ENCODE data around the gene KRT4.

Gene KRT4

DNA sequence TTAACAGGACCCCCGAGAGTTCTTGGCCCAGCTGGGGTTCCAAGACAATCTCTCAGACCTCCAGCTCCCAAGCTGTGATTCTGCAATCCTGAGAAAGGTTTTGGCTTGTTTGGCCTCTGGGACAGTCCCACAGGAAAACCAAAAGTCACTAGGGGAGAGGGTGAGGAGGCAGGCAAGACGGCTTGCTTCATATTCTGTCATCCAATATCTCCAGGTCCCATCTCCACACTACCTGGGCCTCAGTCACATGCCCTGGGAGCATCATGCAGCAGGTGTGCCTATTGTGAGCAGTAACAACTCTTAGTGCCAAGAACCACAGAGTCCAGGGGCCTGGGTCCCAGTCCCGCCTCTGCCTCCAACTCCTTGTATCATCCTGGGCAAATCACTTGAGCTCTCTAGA, 18.5 kb upstream of the KRT4 start:
- no peak for DNase-seq (ENCODE audit: low read depth)

DNA sequence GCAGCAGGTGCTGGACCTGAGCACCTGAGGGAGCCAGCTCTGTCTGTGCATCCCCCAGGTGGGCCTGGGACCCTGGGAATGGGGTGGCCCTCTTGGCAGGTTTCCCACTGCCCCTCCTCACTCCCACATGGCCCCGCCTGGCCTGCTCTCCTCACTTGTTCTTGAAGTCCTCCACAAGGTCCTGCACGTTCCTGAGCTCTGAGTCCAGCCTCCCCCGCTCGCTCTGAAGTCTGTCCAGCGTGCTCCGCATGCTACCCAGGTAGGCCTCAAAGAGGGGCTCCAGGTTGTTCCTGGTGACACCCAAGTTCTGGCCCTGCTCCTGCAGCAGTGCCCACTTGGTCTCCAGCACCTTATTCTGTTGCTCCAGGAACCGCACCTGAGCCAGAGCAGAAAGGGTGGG, 17.3 kb upstream of the KRT4 start:
- TF ChIP-seq, protein P1, sequence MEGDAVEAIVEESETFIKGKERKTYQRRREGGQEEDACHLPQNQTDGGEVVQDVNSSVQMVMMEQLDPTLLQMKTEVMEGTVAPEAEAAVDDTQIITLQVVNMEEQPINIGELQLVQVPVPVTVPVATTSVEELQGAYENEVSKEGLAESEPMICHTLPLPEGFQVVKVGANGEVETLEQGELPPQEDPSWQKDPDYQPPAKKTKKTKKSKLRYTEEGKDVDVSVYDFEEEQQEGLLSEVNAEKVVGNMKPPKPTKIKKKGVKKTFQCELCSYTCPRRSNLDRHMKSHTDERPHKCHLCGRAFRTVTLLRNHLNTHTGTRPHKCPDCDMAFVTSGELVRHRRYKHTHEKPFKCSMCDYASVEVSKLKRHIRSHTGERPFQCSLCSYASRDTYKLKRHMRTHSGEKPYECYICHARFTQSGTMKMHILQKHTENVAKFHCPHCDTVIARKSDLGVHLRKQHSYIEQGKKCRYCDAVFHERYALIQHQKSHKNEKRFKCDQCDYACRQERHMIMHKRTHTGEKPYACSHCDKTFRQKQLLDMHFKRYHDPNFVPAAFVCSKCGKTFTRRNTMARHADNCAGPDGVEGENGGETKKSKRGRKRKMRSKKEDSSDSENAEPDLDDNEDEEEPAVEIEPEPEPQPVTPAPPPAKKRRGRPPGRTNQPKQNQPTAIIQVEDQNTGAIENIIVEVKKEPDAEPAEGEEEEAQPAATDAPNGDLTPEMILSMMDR (IDR thresholded peaks at IDR 0.05; ENCODE audit: low read length, missing control alignments), result no peak
- no peak for DNase-seq (ENCODE audit: low read depth)
- no peak overlapping the region for H3K4me3 ChIP-seq (replicated peaks; ENCODE audit: low read depth, low read length)

More for the DNA sequence above, 18.5 kb upstream of the KRT4 start:
- H3K4me3 ChIP-seq (replicated peaks; ENCODE audit: low read depth, low read length), result no peak overlapping the region
- TF ChIP-seq, protein P1 (IDR thresholded peaks at IDR 0.05; ENCODE audit: low read length, missing control alignments), result no peak

DNA sequence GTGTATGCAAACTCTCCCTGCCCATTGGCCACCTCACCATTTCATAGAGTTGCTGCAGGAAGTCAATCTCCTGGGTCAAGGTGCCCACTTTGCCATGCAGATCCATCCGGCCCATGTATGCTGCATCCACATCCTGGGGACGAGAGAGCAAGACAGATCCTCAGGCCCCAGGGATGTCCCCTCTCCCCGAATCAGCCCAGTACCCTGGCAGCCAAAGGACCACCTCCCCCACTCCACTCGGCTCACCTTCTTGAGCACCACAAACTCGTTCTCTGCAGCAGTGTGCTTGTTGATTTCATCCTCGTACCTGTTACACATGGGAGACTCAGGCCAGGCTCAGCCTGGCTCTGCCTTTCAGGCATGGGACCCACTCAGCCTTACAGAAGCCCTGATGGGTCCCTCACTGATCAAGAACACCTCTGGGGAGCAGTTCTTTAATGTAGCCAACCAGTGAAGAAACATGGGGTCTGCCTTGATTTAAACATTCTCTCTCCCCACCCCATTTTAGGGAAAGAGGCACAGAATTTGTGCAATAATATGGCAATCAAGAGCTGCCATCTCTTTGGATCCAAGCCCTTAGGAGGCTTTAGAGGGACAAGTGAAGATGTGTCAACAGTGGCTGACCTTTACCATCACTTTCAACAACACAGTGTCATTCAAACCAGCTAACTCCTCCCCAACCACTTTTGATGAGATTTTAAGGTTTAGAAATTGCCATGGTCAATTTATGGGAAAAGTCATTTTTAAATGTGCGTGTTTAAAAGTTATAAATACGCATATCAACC, 16.3 kb upstream of the KRT4 start:
- no peak overlapping the region for H3K4me3 ChIP-seq (replicated peaks; ENCODE audit: low read depth, low read length)
- DNase-seq (ENCODE audit: low read depth), result no peak
- TF ChIP-seq, protein P1 (IDR thresholded peaks at IDR 0.05; ENCODE audit: low read length, missing control alignments), result no peak

DNA sequence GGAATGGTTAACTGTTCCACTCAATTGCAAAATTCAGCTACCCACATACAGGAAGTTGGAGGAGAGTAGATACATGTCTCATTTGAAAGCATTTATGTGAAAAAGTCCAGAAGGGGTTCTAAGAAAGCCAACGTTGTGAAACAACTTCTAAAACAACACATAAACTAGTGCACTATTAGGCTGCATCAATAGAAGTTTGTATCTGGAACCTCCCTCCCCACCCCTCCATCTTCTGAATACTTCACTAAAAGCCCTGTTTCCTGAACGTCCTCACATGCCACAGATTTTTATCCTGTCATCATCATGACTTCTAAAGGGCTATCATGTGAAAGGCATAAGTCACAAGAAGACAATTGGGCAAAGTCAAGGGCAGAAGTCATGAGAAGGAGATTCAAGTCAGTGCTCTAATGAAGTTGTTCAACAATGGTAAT, 14.7 kb upstream of the KRT4 start:
- DNase-seq (ENCODE audit: low read depth), result peak; percentile 71
- TF ChIP-seq, protein P1 (IDR thresholded peaks at IDR 0.05; ENCODE audit: low read length, missing control alignments), result no peak
- H3K4me3 ChIP-seq (replicated peaks; ENCODE audit: low read depth, low read length), result no peak overlapping the region

DNA sequence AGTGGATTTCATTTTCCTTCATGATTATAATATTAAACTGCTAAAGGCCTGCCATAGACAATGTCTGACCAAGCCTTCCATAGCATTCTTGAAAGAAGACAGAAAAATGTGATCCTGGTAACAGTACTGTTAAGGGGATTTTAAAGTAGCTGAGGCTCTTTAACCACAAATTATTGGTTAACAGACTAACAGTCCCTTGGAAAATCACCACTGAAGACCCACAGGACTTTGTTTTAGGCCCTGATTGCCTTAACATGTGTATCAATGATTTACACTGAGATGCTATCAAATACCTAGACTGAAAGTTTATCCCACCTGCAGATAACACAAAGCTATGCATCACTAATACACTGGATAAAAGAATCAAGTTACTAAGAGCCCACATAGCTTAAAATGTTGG, 14.2 kb upstream of the KRT4 start:
- no peak for DNase-seq (ENCODE audit: low read depth)
- TF ChIP-seq, protein P1 (IDR thresholded peaks at IDR 0.05; ENCODE audit: low read length, missing control alignments), result no peak
- H3K4me3 ChIP-seq (replicated peaks; ENCODE audit: low read depth, low read length), result no peak overlapping the region

DNA sequence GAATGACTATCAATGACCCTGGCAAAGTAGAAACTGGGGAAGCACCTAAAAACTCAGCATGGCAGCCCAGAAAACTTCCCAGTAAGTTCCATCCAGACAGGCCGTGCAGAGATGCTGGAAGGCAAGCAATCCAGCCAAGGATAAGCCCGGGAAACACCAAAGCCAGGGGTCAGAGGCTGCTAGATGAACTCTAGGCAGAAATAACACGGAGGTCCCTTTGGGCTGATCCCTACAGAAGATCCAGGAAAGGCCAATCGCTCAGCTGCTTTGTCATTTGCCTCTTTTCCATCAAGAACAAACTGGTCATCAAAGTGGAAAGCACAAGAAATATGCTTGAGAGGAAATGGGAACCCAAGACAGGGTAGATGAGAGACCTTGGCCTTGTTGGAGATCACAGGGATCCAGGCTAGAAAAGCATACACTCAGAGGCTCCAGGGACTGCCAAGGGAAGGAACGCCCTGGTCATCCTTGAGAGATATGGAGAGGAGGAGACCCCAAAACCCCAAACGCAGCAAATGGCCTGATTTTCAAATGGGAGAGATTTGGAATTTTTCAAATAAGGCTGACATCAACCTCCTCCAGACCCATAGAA, 13.7 kb upstream of the KRT4 start:
- no peak overlapping the region for H3K4me3 ChIP-seq (replicated peaks; ENCODE audit: low read depth, low read length)
- TF ChIP-seq, protein P1 (IDR thresholded peaks at IDR 0.05; ENCODE audit: low read length, missing control alignments), result no peak
- no peak for DNase-seq (ENCODE audit: low read depth)
